ENCODE data around the gene COG2.

The COG2 gene

DNA sequence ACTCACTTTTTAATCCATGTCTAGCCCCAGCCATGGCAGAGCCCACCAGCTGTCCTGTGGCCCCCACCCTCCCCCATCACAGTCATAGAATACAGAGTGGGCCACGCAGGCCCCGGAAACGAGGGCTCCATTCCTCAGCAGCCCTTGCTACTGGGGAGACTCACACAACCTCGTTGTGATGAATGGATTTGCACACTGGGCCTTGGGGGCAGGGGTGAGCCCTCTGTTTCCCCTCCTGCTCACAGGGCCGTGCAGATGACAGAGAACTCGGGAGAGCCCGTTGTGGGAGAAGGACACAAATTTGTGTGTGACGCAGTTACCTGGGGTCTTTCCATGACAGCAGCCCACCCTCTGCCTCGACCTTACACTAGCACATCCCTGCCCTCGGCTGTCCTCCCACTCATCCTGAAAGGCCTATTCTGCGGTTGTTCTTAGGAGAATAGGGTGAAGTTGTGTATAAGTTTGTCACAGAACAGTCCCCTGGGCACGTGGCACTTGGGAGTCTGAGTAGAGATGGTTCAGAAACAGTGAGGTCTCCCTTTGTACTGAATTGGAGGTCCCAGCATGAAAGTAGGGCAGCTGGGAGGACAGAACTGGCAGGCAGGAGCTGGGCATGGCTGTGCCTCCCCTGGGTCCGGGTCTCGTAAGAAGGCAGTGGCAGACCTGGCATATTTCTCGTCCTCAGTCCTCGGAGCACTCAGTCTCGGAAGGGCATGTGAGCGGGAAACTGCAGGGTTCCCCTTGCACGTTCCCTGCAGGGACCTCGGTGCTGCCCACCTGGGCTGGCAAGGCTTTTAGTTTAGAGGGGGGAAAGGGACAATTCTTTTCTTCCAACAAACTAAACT lies 64.8 kb downstream of the COG2 start:
- H2BK12ac ChIP-seq (ENCODE audit: low read length in 2 of 2), result no peak overlapping the region
- 88% methylated on average over 18 of the region's 20 CpGs for WGBS
- no peak overlapping the region for H3K4me3 ChIP-seq (ENCODE audit: insufficient read depth in 1 of 2, low read depth in 1 of 2, low read length in 2 of 2)
- H3K9ac ChIP-seq (ENCODE audit: low read length), result no peak overlapping the region
- H2BK15ac ChIP-seq (ENCODE audit: low read depth, poor library complexity, severe bottlenecking), result no peak overlapping the region
- H4K91ac ChIP-seq (ENCODE audit: low read length), result no peak overlapping the region
- H2AFZ ChIP-seq (ENCODE audit: low read depth, low read length), result no peak overlapping the region
- no peak overlapping the region for H3K23ac ChIP-seq (ENCODE audit: low read length in 2 of 2)
- no peak overlapping the region for H3K4me2 ChIP-seq (ENCODE audit: low read length, poor library complexity, severe bottlenecking)
- no peaks in the 10 kb centered on the region for H3K79me1 ChIP-seq (replicated peaks; ENCODE audit: low read length, poor library complexity, severe bottlenecking)
- H3K9me3 ChIP-seq (ENCODE audit: control insufficient read depth, low read length), result no peaks in the 10 kb centered on the region
- no peak for DNase-seq
- no peaks in the 10 kb centered on the region for H3K36me3 ChIP-seq (ENCODE audit: control insufficient read depth in 1 of 2, insufficient read depth in 2 of 2, low read depth in 1 of 2, low read length in 2 of 2)
- H3K14ac ChIP-seq (ENCODE audit: low read length in 2 of 2), result no peak overlapping the region
- no peak overlapping the region for H3K18ac ChIP-seq (ENCODE audit: low read depth in 1 of 2, low read length in 2 of 2)
- no peak overlapping the region for H3K4ac ChIP-seq (ENCODE audit: low read depth in 1 of 2, low read length in 2 of 2)
- H2BK5ac ChIP-seq (ENCODE audit: low read depth, low read length, poor library complexity, severe bottlenecking), result no peak overlapping the region
- no peak overlapping the region for H2BK120ac ChIP-seq (ENCODE audit: low read depth, low read length)
- H3K27ac ChIP-seq (ENCODE audit: low read length, poor library complexity, severe bottlenecking), result no peak overlapping the region
- H3K27me3 ChIP-seq (ENCODE audit: control insufficient read depth in 1 of 2, insufficient read depth in 1 of 2, low read length in 2 of 2), result peaks cover 4 to 13% of the 10 kb centered on the region in 2 experiments
- H4K8ac ChIP-seq (ENCODE audit: low read length), result no peak overlapping the region
- H2AK5ac ChIP-seq (ENCODE audit: low read length, severe bottlenecking), result no peak overlapping the region
- H3K4me1 ChIP-seq (ENCODE audit: control insufficient read depth, insufficient read depth, low read depth, low read length), result peaks cover 9% of the 10 kb centered on the region

DNA sequence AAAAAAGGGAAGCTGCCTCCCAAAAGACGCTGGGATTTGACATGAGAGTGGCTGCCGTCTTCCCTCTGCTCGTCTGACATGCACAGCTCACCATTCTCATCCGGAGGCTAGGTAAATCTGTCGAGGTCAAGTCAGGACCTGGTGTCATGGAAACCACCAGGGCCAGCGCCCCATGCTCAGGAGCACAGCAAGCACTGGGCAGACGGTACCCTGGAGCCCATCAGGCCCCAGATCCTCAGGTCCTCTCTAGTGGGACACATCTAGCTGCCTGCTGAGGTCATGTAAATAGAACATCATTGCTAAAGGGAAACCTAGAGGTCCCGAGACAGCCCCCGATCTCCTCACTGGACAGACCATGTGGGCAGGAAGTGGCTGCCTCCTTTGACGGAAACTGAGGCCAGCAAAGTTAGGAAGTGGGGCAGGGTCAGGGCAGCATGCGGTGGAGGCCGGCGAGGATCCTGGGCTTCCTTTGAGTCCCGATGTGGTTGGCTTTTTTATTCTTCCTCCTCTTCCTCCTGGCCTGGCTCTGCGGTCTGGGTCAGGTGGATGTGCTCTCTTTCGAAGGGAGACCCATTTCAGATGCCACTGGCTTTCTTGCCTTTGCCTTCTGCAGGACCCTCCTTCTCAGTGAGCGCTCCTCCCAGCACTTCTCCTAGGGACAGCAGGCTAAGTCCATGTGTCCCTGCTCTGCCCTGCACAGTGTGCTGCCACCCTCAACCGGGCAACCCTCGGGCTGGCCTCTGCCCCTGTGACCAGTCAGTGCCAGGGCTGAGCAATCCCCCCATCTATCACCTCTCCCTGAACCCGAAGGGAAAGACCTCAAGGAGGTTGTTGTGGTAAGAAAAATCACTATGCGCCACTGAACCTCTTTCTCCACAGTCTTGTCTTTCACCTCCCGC lies 65.7 kb downstream of the COG2 start:
- WGBS, result 83% methylated on average over 22 of the region's 22 CpGs
- no peak overlapping the region for H2BK15ac ChIP-seq (ENCODE audit: low read depth, poor library complexity, severe bottlenecking)
- H3K36me3 ChIP-seq (ENCODE audit: control insufficient read depth in 1 of 2, insufficient read depth in 2 of 2, low read depth in 1 of 2, low read length in 2 of 2), result no peaks in the 10 kb centered on the region
- H2AFZ ChIP-seq (ENCODE audit: low read depth, low read length), result no peak overlapping the region
- peaks cover 5 to 18% of the 10 kb centered on the region in 2 experiments for H3K27me3 ChIP-seq (ENCODE audit: control insufficient read depth in 1 of 2, insufficient read depth in 1 of 2, low read length in 2 of 2)
- H2BK5ac ChIP-seq (ENCODE audit: low read depth, low read length, poor library complexity, severe bottlenecking), result no peak overlapping the region
- H4K91ac ChIP-seq (ENCODE audit: low read length), result no peak overlapping the region
- H2AK5ac ChIP-seq (ENCODE audit: low read length, severe bottlenecking), result no peak overlapping the region
- H2BK12ac ChIP-seq (ENCODE audit: low read length in 2 of 2), result no peak overlapping the region
- no peaks in the 10 kb centered on the region for H3K9me3 ChIP-seq (ENCODE audit: control insufficient read depth, low read length)
- no peak overlapping the region for H3K4me3 ChIP-seq (ENCODE audit: insufficient read depth in 1 of 2, low read depth in 1 of 2, low read length in 2 of 2)
- H3K23ac ChIP-seq (ENCODE audit: low read length in 2 of 2), result no peak overlapping the region
- no peak overlapping the region for H2BK120ac ChIP-seq (ENCODE audit: low read depth, low read length)
- H3K18ac ChIP-seq (ENCODE audit: low read depth in 1 of 2, low read length in 2 of 2), result no peak overlapping the region
- no peak overlapping the region for H3K27ac ChIP-seq (ENCODE audit: low read length, poor library complexity, severe bottlenecking)
- H3K4ac ChIP-seq (ENCODE audit: low read depth in 1 of 2, low read length in 2 of 2), result no peak overlapping the region
- no peak overlapping the region for H3K9ac ChIP-seq (ENCODE audit: low read length)
- no peak overlapping the region for H4K8ac ChIP-seq (ENCODE audit: low read length)
- no peak overlapping the region for H3K14ac ChIP-seq (ENCODE audit: low read length in 2 of 2)
- DNase-seq, result no peak
- no peak overlapping the region for H3K4me2 ChIP-seq (ENCODE audit: low read length, poor library complexity, severe bottlenecking)
- H3K79me1 ChIP-seq (replicated peaks; ENCODE audit: low read length, poor library complexity, severe bottlenecking), result no peaks in the 10 kb centered on the region
- H3K4me1 ChIP-seq (ENCODE audit: control insufficient read depth, insufficient read depth, low read depth, low read length), result peaks cover 6% of the 10 kb centered on the region

DNA sequence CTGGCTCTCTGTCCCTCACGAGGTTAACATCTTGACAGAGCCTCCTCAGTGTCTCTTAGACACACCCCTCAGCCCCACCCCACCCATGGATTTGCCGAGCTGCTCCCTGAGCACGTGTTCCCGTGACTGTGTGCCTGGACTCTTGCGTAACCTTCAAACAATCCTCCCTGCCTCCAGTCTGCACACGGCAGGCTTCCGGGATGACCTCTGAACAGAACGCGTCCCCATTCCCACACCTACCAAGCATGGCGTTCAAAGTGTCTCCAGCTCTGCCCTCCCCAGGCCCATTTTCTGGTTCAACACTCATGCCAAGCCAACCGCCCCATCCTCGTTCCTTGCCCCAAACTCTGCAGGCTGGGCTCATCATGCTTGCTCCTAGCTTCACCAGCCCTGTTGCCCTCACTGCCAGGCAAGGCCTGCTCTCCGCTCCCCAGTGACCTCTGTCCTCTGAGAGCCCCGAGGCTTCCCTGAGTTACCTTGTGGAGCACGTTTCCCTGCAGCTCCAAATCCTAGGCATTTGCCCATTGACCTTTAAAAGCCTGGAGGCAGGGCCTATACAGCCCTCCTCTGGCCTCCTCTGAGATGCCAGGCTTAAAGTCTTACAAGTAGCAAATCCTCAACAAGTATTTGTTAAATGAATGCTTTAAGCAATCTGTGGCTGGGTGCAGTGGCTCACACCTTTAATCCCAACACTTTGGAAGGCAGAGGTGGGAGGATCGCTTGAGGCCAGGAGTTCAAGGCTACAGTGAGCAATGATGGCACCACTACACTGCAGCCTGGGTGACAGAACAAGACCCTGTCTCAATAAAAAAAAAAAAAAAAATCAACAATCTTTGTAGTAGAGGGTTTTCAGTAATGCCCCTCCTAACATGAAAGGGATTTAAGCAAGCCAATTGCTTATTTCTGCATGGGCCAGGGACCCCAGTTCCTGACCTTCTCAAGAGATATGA lies 66.6 kb downstream of the COG2 start:
- Histone ChIP-seq H3K27ac (ENCODE audit: low read length, poor library complexity, severe bottlenecking) (no peak overlapping the region), H3K79me1 (replicated peaks; ENCODE audit: low read length, poor library complexity, severe bottlenecking) (no peaks in the 10 kb centered on the region), H3K27me3 (ENCODE audit: control insufficient read depth in 1 of 2, insufficient read depth in 1 of 2, low read length in 2 of 2) (peaks cover 11 to 23% of the 10 kb centered on the region in 2 experiments), H2AFZ (ENCODE audit: low read depth, low read length) (no peak overlapping the region), H2BK15ac (ENCODE audit: low read depth, poor library complexity, severe bottlenecking) (no peak overlapping the region), H2AK5ac (ENCODE audit: low read length, severe bottlenecking) (no peak overlapping the region), H3K23ac (ENCODE audit: low read length in 2 of 2) (no peak overlapping the region), H3K36me3 (ENCODE audit: control insufficient read depth in 1 of 2, insufficient read depth in 2 of 2, low read depth in 1 of 2, low read length in 2 of 2) (no peaks in the 10 kb centered on the region), H3K9ac (ENCODE audit: low read length) (no peak overlapping the region), H3K14ac (ENCODE audit: low read length in 2 of 2) (no peak overlapping the region), H3K4me1 (ENCODE audit: control insufficient read depth, insufficient read depth, low read depth, low read length) (peaks cover 5% of the 10 kb centered on the region), H4K8ac (ENCODE audit: low read length) (no peak overlapping the region), H2BK5ac (ENCODE audit: low read depth, low read length, poor library complexity, severe bottlenecking) (no peak overlapping the region), H2BK12ac (ENCODE audit: low read length in 2 of 2) (no peak overlapping the region), H3K9me3 (ENCODE audit: control insufficient read depth, low read length) (no peaks in the 10 kb centered on the region), H3K4me2 (ENCODE audit: low read length, poor library complexity, severe bottlenecking) (no peak overlapping the region), H3K4me3 (ENCODE audit: insufficient read depth in 1 of 2, low read depth in 1 of 2, low read length in 2 of 2) (no peak overlapping the region), H4K91ac (ENCODE audit: low read length) (no peak overlapping the region), H3K4ac (ENCODE audit: low read depth in 1 of 2, low read length in 2 of 2) (no peak overlapping the region), H2BK120ac (ENCODE audit: low read depth, low read length) (no peak overlapping the region), H3K18ac (ENCODE audit: low read depth in 1 of 2, low read length in 2 of 2) (no peak overlapping the region)
- WGBS, result 78% methylated on average over 15 of the region's 16 CpGs
- DNase-seq, result no peak
